OCI-LY7 (cell line): Measurements from ENCODE around the gene IKZF1. TPM values are rescaled to one million over a fixed set of nuclear protein-coding genes. Genes with fewer than 3 reads are reported as not detected.

ENCODE experiments used
- BruUV-seq: library from RNA; stranded (reverse); fragments of 400-500 nt; replicated peaks from 2 replicates; lab custom pipeline; 2021; lab: Mats Ljungman, UMichigan
- CTCF ChIA-PET: fragments of 300-600 bp; sonication (Branson Sonifier 250); formaldehyde crosslinking; loops from one replicate; lab custom pipeline; 2022; ENCODE audit warnings: antibody characterized with exemption; ENCODE audit not compliant: unreplicated experiment; lab: Charles Lee
- POLR2A ChIA-PET: fragments of 300-600 bp; sonication (Branson Sonifier 250); formaldehyde crosslinking; loops from one replicate; lab custom pipeline; 2022; ENCODE audit warnings: antibody characterized with exemption; lab: Charles Lee
- DNase-seq: peaks from one replicate; pipeline ENCODE4 v3.0.0-alpha.2; 2015; ENCODE audit warnings: low spot score
- H2AFZ ChIP-seq: fragments of 200-600 bp; sonication (generic), shearing (Covaris generic); 2 replicates; pipeline ENCODE4 v1.6.1; 2014; ENCODE audit warnings: mild to moderate bottlenecking, antibody characterized with exemption, low read length, moderate library complexity
- H3K27ac ChIP-seq: fragments of 200-600 bp; sonication (generic); 2 replicates; pipeline ENCODE4 v1.5.1; 2014; ENCODE audit warnings: mixed run types, low read depth, mild to moderate bottlenecking, moderate library complexity, low read length, inconsistent platforms; ENCODE audit not compliant: poor library complexity, severe bottlenecking
- H3K36me3 ChIP-seq: fragments of 200-600 bp; sonication (generic); 2 replicates; pipeline ENCODE4 v1.6.1; 2014; ENCODE audit warnings: mild to moderate bottlenecking, antibody characterized with exemption, low read length, moderate library complexity, mixed read lengths; ENCODE audit not compliant: insufficient read depth
- H3K4me1 ChIP-seq: fragments of 200-600 bp; sonication (generic); 2 replicates; pipeline ENCODE4 v1.5.1; 2014; ENCODE audit warnings: mild to moderate bottlenecking, low read length; ENCODE audit not compliant: insufficient read depth, poor library complexity, severe bottlenecking
- H3K4me2 ChIP-seq: fragments of 200-600 bp; sonication (generic); 2 replicates; pipeline ENCODE4 v1.6.1; 2014; ENCODE audit warnings: mild to moderate bottlenecking, low read length
- H3K4me3 ChIP-seq: fragments of 200-600 bp; sonication (generic); 2 replicates; pipeline ENCODE4 v1.5.1; 2014; ENCODE audit warnings: mild to moderate bottlenecking, low read depth, low read length; ENCODE audit not compliant: poor library complexity, severe bottlenecking
- H3K79me2 ChIP-seq: fragments of 200-600 bp; sonication (generic); 2 replicates; pipeline ENCODE4 v1.6.1; 2016; ENCODE audit warnings: low read depth, mild to moderate bottlenecking, low read length, moderate library complexity, mixed read lengths; ENCODE audit not compliant: insufficient read depth
- H3K9me2 ChIP-seq: fragments of 200-600 bp; sonication (generic); 2 replicates; pipeline ENCODE4 v1.6.1; 2016; ENCODE audit warnings: mild to moderate bottlenecking, low read length, mixed read lengths; ENCODE audit not compliant: insufficient read depth
- H3K9me3 ChIP-seq: fragments of 200-600 bp; sonication (generic); 2 replicates; pipeline ENCODE4 v1.6.1; 2014; ENCODE audit warnings: mild to moderate bottlenecking, mixed run types, low read length, mixed read lengths
- H4K20me1 ChIP-seq: fragments of 200-600 bp; sonication (generic); 2 replicates; pipeline ENCODE4 v1.6.1; 2014; ENCODE audit warnings: mild to moderate bottlenecking, antibody characterized with exemption, low read length, moderate library complexity, mixed read lengths; ENCODE audit not compliant: insufficient read depth
- EZH2phosphoT487 ChIP-seq: fragments of 200-600 bp; sonication (generic); IDR thresholded peaks from 2 replicates; pipeline ENCODE4 v1.6.1; 2018; ENCODE audit warnings: low read depth, borderline replicate concordance, mild to moderate bottlenecking, mixed run types, antibody characterized with exemption, low read length, moderate library complexity, mixed read lengths
- intact Hi-C: fragments of 100-400 bp; cut with micrococcal nuclease; formaldehyde crosslinking; loops from one replicate; pipeline ENCODE4 v1.10.0; 2022; ENCODE audit not compliant: unreplicated experiment
- total RNA-seq, 2 experiments: library from RNA; depleted of rRNA in 1 of 2; stranded (reverse); fragments of >200 nt in 1 of 2; shearing (Covaris generic) in 1 of 2; gene quantifications; 2 replicates each; pipeline ENCODE4 v1.2.3, GENCODE V29; 2014 to 2022
- TF ChIP-seq, protein P1 (sequence below): fragments of 200-600 bp; sonication (generic); conservative IDR thresholded peaks from 2 replicates; pipeline ENCODE4 v1.5.1; 2014; ENCODE audit warnings: mild to moderate bottlenecking, antibody characterized with exemption, low read length, moderate library complexity, mixed read lengths

IKZF1 gene
- total RNA-seq, 2 experiments from 2014 or later = 108 to 161 TPM

DNA sequence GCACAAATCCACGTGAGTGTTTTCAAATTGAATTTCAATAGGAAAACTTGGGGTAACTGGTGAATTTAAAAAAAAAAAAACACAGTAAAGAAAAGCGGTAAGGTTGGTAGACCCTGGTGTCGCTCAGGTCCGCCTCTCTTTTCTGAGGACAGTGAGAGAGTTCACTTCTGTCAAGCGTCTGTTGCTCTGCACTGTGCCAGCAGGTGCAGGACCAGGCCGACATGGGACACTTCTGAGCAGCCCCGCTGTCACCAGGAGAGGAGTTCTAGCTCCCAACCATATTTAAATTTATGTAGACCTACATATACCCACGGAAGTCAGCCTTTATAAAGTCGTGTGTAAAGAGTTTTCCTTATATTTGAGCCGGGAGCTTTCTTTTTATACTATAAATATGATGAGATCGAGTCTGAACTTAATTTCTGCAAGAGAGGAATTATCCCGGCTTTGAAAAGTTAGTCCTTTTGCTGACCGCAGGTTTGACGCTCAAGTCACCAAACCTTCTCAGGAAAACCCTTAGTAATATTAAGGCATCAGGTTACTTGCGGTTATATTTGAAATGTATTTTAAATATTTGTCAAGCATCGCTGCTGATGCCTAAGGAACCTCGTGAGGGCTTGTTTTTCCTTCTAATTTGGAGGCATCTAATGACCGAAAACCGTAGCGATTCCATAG is 531 bp downstream of the IKZF1 start:
- peak overlapping the region; percentile 99 for H3K4me2 ChIP-seq
- H2AFZ ChIP-seq = peak overlapping the region; percentile 5; the same call in 1 of the 2 replicates

DNA sequence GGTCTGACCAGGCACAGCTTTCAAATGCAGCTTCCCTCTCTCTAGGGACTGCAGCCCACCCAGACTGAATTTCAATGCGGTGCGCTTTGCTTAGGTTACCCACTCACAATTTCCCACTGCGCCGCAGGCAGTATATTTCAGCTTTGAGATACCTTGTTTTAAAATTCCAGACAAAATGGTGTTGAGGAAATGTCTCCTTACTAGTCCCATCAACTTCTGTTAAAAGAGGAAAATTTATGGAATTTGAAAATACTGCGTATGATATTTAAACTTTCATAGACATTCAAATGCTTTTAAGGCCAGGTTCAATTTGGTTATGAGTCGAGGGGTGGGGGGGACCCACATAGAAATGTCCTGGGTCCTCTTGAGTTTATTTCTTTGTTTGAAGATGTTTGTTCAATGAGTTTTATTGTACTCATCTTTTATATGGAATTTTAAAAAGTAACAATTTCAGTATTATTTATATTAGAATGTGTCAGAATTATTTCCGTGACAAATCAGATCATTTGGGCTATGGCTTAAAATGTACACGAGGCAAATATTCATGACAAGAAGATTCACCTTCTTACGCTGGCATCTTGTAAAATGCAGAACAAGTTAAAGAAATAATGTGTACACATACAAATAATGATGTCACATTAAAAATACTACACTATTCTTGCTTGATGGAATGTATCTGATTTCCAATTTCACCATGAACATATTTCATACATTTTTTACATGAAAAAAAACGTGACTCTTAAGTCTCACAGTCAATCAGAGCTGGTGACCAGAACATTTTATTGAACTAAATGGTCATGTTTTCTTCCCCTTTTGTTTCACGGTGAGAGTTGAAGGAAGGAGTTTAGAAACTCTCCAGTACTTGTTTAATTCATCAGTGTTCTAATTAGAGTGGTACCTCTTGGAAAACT is 1.3 kb downstream of the IKZF1 start:
- no peaks in the 10 kb centered on the region for H4K20me1 ChIP-seq
- peaks cover 24% of the 10 kb centered on the region for H3K4me1 ChIP-seq
- H3K9me2 ChIP-seq = no peaks in the 10 kb centered on the region
- intact Hi-C loops = loop anchor here (1.0 to 5.0 kb wide), 5 partner anchors 23 to 111 kb away; no protein-coding TSS in a partner anchor
- no peak for TF ChIP-seq EZH2phosphoT487
- TF ChIP-seq, protein P1, sequence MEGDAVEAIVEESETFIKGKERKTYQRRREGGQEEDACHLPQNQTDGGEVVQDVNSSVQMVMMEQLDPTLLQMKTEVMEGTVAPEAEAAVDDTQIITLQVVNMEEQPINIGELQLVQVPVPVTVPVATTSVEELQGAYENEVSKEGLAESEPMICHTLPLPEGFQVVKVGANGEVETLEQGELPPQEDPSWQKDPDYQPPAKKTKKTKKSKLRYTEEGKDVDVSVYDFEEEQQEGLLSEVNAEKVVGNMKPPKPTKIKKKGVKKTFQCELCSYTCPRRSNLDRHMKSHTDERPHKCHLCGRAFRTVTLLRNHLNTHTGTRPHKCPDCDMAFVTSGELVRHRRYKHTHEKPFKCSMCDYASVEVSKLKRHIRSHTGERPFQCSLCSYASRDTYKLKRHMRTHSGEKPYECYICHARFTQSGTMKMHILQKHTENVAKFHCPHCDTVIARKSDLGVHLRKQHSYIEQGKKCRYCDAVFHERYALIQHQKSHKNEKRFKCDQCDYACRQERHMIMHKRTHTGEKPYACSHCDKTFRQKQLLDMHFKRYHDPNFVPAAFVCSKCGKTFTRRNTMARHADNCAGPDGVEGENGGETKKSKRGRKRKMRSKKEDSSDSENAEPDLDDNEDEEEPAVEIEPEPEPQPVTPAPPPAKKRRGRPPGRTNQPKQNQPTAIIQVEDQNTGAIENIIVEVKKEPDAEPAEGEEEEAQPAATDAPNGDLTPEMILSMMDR = no peak
- no TSS peak for BruUV-seq
- DNase-seq = no peak
- H3K4me2 ChIP-seq = peak overlapping the region; percentile 99
- peak overlapping the region; percentile 86 for H3K27ac ChIP-seq
- peak overlapping the region; percentile 71 for H3K4me3 ChIP-seq
- H3K9me3 ChIP-seq = no peaks in the 10 kb centered on the region
- peaks cover 58% of the 10 kb centered on the region for H3K79me2 ChIP-seq
- ChIA-PET CTCF (no interaction called here), POLR2A (interaction anchor here (1.0 to 12.8 kb wide), 20 partner anchors 9 to 158 kb away, joined by 3 to 293 read pairs (median 5); no protein-coding TSS in a partner anchor)
- no peak overlapping the region; the same call in 1 of the 2 replicates for H2AFZ ChIP-seq
- peaks cover 11% of the 10 kb centered on the region; the same call in 1 of the 2 replicates for H3K36me3 ChIP-seq

More for the DNA sequence above, 531 bp downstream of the IKZF1 start:
- peak overlapping the region; percentile 86 for H3K27ac ChIP-seq
- H3K9me2 ChIP-seq = no peaks in the 10 kb centered on the region
- H3K9me3 ChIP-seq = no peaks in the 10 kb centered on the region
- TF ChIP-seq, protein P1 = no peak
- TF ChIP-seq EZH2phosphoT487 = no peak
- peaks cover 6% of the 10 kb centered on the region; the same call in 1 of the 2 replicates for H3K36me3 ChIP-seq
- BruUV-seq = TSS peak; percentile 8
- intact Hi-C loops = loop anchor here (1.0 to 5.0 kb wide), 4 partner anchors 38 to 112 kb away; no protein-coding TSS in a partner anchor
- ChIA-PET POLR2A (interaction anchor here (0.6 to 12.8 kb wide), 25 partner anchors 10 to 157 kb away, joined by 3 to 293 read pairs (median 4); no protein-coding TSS in a partner anchor), CTCF (no interaction called here)
- H3K79me2 ChIP-seq = peaks cover 50% of the 10 kb centered on the region
- H4K20me1 ChIP-seq = no peaks in the 10 kb centered on the region
- peak overlapping the region; percentile 71 for H3K4me3 ChIP-seq
- DNase-seq = peak; percentile 84
- H3K4me1 ChIP-seq = peaks cover 32% of the 10 kb centered on the region
